GM18507 (cell line): ENCODE data around the gene HHLA2.
"Not testable (repeated sequence)": the region's sequence is repeated elsewhere in the genome, so short reads cannot be mapped to it uniquely, and the experiment has no call there.

Experiments used
- DNase-seq: peaks from one replicate; pipeline ENCODE4 v3.0.0; 2011; ENCODE audit warnings: low read depth; ENCODE audit not compliant: insufficient read length; ENCODE audit errors: extremely low spot score
- FAIRE-seq: peaks from 2 replicates; lab custom pipeline; 2011; peaks lifted over from hg19 to GRCh38; lab: Jason Lieb, UNC

HHLA2 gene

DNA sequence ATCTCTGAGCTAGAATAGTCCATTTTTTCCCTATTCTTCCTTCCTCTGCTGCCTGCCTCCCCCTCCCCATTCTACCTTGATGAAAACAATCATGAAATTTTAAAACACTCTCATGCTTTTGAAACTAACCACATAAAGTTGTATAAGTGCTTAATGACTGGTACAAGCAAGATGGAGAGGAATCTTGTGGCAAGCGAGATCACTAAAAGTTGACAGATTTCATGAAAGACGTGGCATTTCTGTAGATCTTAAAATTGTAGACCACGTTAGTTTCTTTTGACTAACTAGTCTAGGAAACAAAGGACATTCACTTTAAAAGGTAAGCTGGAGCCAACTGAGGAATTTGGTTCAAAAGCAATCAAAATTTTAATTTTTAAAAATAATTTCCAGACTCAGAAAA lies 35.4 kb downstream of the HHLA2 start:
- DNase-seq (no peak), FAIRE-seq (no peak)

- FAIRE-seq, result no peak
- no peak for DNase-seq
Measured at GRCh38 chr3:108333961-108334360, 37.6 kb downstream of the HHLA2 start.

GRCh38 chr3:108334701-108335100 lies 38.4 kb downstream of the HHLA2 start:
- FAIRE-seq (no peak), DNase-seq (no peak)

- DNase-seq (no peak), FAIRE-seq (peak; percentile 81)
Measured at GRCh38 chr3:108338901-108339545, 42.7 kb downstream of the HHLA2 start.

GRCh38 chr3:108341911-108342310 lies 45.6 kb downstream of the HHLA2 start:
- no peak for DNase-seq
- FAIRE-seq, result no peak

DNA sequence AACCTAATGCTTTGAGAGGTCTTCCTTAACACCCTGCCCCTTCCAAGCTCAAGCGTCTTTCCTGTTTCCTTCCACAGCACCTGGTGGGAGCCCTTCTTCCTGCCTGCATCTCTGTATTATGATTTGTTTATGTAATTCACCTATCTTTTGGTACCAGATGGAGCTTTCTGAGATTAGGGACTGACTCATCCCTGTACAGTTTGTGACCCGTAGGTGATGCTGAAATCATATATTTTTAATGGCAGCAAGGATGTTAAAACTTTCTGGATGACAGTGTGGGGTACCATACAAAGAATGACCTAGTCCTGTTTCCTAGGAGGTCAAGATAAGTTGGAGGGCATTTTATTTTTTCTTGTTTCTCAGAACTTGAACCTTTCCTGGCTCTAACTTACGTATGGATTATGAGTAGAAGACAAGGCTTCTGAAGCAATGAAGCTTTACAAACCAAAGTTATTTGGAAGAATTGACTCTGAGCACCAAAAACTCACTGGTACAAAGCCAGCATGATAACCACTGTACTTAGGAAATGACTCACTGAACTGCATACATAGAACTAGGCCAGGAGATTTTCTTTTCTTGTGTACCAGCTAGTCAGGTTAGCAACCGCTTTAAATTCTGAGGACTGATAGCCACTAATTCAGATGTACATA lies 46.6 kb downstream of the HHLA2 start:
- FAIRE-seq (peak; percentile 60), DNase-seq (no peak)

DNA sequence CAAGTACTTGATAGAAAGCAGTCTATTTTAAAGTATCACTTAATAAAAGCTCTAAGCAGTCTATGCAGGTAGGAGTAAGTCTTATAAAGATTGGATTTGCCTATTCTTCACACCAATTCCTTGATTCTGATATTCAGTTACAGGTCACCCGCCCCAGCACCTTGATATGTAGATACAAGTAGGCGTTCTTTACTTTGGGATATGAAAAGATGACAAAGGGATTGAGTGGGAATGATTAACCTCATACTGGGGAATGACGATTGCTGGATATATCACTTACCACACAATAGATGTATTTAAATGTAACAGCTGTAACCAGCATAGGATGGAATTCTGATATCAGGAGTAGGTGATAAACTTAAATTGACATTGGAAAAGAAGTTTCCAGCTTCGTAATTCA lies 47.1 kb downstream of the HHLA2 start:
- DNase-seq (no peak), FAIRE-seq (no peak)

- FAIRE-seq (peak; percentile 63), DNase-seq (no peak)
Measured at GRCh38 chr3:108345492-108346205, 49.3 kb downstream of the HHLA2 start.

DNA sequence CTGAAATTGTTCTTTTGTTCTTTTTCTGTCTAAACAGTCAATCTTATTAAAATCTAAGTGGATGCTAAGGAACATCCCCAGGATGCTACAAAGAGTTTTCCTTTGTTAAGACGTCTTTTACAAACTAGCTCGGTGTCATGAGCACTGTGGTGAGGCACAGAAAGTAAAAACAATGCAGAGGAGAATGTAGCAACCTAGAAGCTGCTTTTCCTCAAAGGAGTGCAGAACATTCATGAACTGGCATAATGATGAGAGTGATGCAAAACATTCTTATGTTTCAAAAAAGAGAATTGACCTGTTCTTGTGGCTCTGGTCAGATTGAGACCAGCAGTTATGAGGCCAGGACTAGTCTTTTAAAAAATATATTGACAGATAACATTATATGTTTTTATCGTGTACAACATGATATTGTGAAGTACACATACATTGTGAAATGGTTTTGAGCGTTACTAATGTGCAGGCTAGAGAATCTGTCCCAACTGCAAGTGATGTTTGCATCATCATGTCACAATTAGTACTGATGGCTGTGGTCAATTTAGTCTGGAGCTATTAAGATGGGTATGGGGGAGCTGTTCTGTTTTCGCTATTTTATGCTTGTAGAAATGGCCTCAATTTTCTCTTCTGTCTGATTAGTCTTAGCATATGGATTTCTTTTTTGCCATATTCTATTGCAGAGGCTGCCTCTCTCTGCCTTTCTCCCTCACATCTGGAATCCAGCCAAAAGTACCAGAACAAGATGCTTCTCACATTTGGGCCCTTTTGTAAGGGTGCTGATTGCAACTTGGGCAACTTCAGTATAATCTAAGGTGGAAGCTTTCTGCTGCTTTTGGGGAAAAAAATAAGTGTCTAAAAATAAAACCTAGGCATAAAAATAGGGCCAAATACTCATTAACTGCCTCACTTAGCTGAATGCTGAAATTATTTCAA lies 50.2 kb downstream of the HHLA2 start:
- DNase-seq (no peak), FAIRE-seq (no peak)

DNA sequence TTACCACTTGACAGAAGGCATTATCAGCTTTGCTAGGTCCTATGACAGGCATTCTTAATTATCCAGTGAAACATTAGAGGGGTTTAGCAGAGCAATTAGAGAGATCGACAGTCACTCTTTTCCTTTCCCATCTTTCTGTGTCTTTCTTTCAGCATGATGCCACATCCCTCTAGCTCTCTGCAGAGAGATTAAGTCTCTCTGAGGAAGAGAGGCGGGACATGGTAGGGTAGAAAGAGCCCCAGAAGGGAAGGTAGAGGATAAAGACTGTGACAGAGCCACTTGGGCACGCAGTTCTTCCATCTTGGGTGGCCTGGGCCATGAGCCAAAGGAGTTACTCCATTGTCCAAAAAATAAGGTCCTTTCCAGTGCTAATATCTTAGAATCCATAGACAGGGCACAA lies 55.8 kb downstream of the HHLA2 start:
- no peak for DNase-seq

GRCh38 chr3:108354562-108354961 lies 58.2 kb downstream of the HHLA2 start:
- FAIRE-seq, result no peak

More for the DNA sequence above, 55.8 kb downstream of the HHLA2 start:
- FAIRE-seq, result no peak

DNA sequence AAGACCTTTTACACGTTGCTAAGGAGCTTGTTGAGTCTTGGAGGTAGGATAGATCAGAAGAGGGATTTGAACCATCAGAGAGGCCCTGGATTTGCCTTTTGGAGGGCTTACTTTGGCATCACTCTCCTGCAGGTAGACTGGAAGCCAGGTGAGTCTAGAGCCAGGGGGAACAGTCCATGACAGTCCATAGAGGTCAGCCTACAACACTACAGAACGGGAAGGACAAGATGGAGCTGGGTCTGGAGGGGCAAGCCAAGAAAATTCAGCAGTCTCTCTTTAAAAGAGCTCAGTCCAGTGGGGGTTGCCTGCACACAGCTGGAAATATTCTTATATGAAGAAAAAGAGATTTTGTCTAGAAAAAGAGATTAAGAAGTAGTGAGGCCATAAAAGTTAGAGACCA lies 60.7 kb downstream of the HHLA2 start:
- FAIRE-seq, result no peak
- no peak for DNase-seq

More at GRCh38 chr3:108354562-108354961, 58.2 kb downstream of the HHLA2 start:
- DNase-seq, result no peak

- no peak for DNase-seq
- FAIRE-seq, result no peak
Measured at GRCh38 chr3:108359011-108359410, 62.7 kb downstream of the HHLA2 start.

DNA sequence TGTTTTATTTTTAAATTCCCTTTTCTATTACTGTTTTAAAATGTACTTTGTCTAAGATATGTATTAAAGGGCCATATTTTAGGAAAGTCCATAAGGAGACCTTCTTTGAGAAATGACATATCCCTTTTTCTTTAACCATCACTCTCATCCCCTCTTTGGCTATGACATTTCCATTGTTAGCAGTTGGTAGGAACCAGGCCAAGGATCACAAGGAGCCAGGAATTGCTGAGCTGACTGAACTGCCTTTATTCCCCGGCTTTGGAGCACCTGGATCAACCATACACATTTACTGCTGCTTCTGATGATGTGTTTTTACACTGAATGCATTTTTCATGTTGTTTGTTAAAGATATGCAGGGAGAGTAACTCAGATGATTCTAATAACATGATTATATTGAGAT lies 79.7 kb downstream of the HHLA2 start:
- no peak for DNase-seq
- FAIRE-seq, result no peak

- no peak for DNase-seq
Measured at GRCh38 chr3:108377384-108377783, 81.0 kb downstream of the HHLA2 start.

GRCh38 chr3:108378153-108378951 lies 82.0 kb downstream of the HHLA2 start:
- FAIRE-seq, result no peak

More at GRCh38 chr3:108377384-108377783, 81.0 kb downstream of the HHLA2 start:
- no peak for FAIRE-seq

GRCh38 chr3:108378952-108379342 lies 82.6 kb downstream of the HHLA2 start:
- not testable (repeated sequence) for FAIRE-seq, DNase-seq

More at GRCh38 chr3:108378153-108378951, 82.0 kb downstream of the HHLA2 start:
- no peak for DNase-seq

DNA sequence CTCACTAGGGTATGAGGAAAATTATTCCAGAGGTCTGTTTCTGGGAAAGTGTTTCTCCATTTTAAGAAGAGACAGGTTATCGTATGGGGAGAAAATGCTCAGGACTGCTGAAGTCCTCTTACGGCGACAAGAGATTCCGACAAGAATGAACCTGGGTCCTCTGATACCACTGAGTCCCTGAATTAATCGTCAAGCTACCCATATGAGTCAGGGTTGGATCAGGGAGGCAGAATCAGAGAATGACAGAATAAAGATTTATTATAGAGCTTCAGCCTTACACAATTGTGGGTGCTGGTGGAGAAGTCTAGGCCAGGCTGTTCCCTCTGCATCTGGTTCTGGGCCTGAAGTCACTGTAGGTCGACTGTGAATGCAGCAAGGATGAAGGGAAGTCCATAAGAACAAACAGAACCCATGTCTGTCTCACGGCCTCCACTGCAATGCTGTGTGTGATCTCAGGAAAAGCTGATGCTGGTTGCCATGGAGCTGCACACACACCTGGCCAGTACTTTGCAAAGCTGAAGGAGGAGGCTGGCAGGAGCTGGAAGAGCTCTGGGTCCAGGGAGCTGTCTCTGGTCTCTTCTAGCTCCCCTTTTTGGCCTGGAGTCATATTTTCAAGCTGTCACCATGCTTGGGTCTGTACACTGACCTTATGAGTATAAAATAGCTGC lies 83.9 kb downstream of the HHLA2 start:
- DNase-seq (no peak), FAIRE-seq (no peak)
